ENCODE results near the gene TRIM71. TPM values are rescaled to one million over a fixed set of nuclear protein-coding genes. Genes with fewer than 3 reads are reported as not detected.
A peak's percentile ranks its signal among the peaks of the same experiment; 100 is the strongest.
"Not testable (repeated sequence)": the region's sequence is repeated elsewhere in the genome, so short reads cannot be mapped to it uniquely, and the experiment has no call there.

The TRIM71 gene
- total RNA-seq, 3 donors from 2014 or later, result under 0.01 TPM; not detected in 1

- no peak overlapping the region for H3K4me3 ChIP-seq
- H3K27ac ChIP-seq, result no peak overlapping the region
- no peak for TF ChIP-seq CTCF (IDR thresholded peaks at IDR 0.05)
- no peak for TF ChIP-seq POLR2AphosphoS5 (IDR thresholded peaks at IDR 0.05)
- no peak for TF ChIP-seq POLR2A (IDR thresholded peaks at IDR 0.05)
- DNase-seq (ENCODE audit: low spot score in 2 of 2), result no peak
- no peaks in the 10 kb centered on the region for H3K4me1 ChIP-seq
- intact Hi-C loops (cut with DNase I; ENCODE audit: low total_unique reads), result no loop called here
- peaks cover 0 to 8% of the 10 kb centered on the region in 2 donors for H3K27me3 ChIP-seq
- H3K9me3 ChIP-seq, result no peaks in the 10 kb centered on the region
- no peaks in the 10 kb centered on the region for H3K36me3 ChIP-seq
Measured at GRCh38 chr3:32897981-32898623, 80.3 kb downstream of the TRIM71 start.

GRCh38 chr3:32899265-32899664, 81.5 kb downstream of the TRIM71 start:
- intact Hi-C loops (cut with DNase I; ENCODE audit: low total_unique reads), result no loop called here
- Histone ChIP-seq H3K27me3 (peaks cover 0 to 8% of the 10 kb centered on the region in 2 donors), H3K9me3 (no peaks in the 10 kb centered on the region), H3K4me1 (no peaks in the 10 kb centered on the region), H3K4me3 (no peak overlapping the region), H3K27ac (no peak overlapping the region), H3K36me3 (no peaks in the 10 kb centered on the region)
- TF ChIP-seq POLR2AphosphoS5 (IDR thresholded peaks at IDR 0.05) (no peak), POLR2A (IDR thresholded peaks at IDR 0.05) (no peak), CTCF (IDR thresholded peaks at IDR 0.05) (no peak)
- no peak for DNase-seq (ENCODE audit: low spot score in 2 of 2)

- Histone ChIP-seq H3K9me3 (no peaks in the 10 kb centered on the region), H3K36me3 (no peaks in the 10 kb centered on the region), H3K4me1 (no peaks in the 10 kb centered on the region), H3K27ac (no peak overlapping the region), H3K4me3 (no peak overlapping the region), H3K27me3 (peaks cover 0 to 8% of the 10 kb centered on the region in 2 donors)
- DNase-seq (ENCODE audit: low spot score in 2 of 2), result no peak
- TF ChIP-seq POLR2A (IDR thresholded peaks at IDR 0.05) (no peak), CTCF (IDR thresholded peaks at IDR 0.05) (no peak), POLR2AphosphoS5 (IDR thresholded peaks at IDR 0.05) (no peak)
- intact Hi-C loops (cut with DNase I; ENCODE audit: low total_unique reads), result no loop called here
Measured at GRCh38 chr3:32901005-32901932, 83.5 kb downstream of the TRIM71 start.

GRCh38 chr3:32902887-32903371, 85.1 kb downstream of the TRIM71 start:
- H3K27me3 ChIP-seq; H3K4me1 ChIP-seq; H3K9me3 ChIP-seq; H3K36me3 ChIP-seq; intact Hi-C loops (cut with DNase I; ENCODE audit: low total_unique reads); H3K27ac ChIP-seq; DNase-seq (ENCODE audit: low spot score in 2 of 2): not testable (repeated sequence)
- peak in 1 of 3 donors; percentile 23 for TF ChIP-seq CTCF (IDR thresholded peaks at IDR 0.05)
- H3K4me3 ChIP-seq, result peak overlapping the region; percentile 13 to 63 (median 41)

- Histone ChIP-seq H3K9me3 (no peaks in the 10 kb centered on the region), H3K36me3 (no peaks in the 10 kb centered on the region), H3K4me1 (no peaks in the 10 kb centered on the region), H3K27ac (no peak overlapping the region), H3K27me3 (peaks cover 0 to 4% of the 10 kb centered on the region in 2 donors), H3K4me3 (no peak overlapping the region)
- no peak for DNase-seq (ENCODE audit: low spot score in 2 of 2)
- intact Hi-C loops (cut with DNase I; ENCODE audit: low total_unique reads), result no loop called here
- no peak for TF ChIP-seq CTCF (IDR thresholded peaks at IDR 0.05)
- TF ChIP-seq POLR2A (IDR thresholded peaks at IDR 0.05), result no peak
- TF ChIP-seq POLR2AphosphoS5 (IDR thresholded peaks at IDR 0.05), result no peak
Measured at GRCh38 chr3:32903953-32904352, 86.2 kb downstream of the TRIM71 start.

Measured in breast epithelium (tissue), 4 donors.